ENCODE measurements around the gene MARCHF9.

MARCHF9 gene

GRCh38 chr12:57753756-57754337, 1.1 kb upstream of the MARCHF9 start:
- DNase-seq (ENCODE audit: low read depth in 2 of 2) = no peak

GRCh38 chr12:57755194-57755453, 221 bp downstream of the MARCHF9 start:
- no peak for DNase-seq (ENCODE audit: low read depth in 2 of 2)

DNA sequence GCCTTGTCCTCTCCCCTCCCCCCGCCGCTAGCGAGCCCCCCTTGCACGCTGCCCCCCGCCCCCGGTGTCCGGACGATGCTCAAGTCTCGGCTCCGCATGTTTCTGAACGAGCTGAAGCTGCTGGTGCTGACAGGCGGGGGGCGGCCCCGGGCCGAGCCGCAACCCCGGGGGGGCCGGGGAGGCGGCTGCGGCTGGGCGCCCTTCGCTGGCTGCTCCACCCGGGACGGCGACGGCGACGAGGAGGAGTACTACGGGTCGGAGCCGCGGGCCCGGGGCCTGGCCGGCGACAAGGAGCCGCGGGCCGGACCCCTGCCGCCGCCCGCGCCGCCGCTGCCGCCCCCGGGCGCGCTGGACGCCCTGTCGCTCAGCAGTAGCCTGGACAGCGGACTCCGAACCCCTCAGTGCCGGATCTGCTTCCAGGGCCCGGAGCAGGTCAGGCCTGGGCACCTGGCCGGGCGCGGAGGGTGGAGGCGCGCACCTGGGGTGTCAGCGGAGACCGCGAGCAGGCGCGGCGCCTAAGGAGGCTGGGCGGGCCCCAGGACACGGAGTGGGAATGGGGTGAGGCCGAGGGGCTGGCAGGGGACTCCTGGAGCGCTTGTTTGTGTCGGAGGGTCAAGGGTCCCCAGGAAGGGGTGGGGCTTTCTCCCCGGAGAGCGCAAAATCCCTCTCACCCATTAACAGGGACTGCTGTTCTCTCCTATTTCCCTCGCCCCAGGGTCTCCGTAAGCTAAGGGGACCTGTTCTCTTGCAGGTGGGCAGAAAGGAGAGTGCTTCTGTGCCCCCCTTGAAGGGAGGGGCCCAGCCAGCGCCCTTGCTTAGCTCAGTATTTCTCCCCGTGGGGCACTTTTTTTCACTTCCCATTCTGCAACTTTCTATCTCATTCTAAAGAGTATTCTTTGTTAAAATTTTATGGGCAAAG, 810 bp downstream of the MARCHF9 start:
- DNase-seq (ENCODE audit: low read depth in 2 of 2) = no peak

GRCh38 chr12:57756406-57757341, 1.8 kb downstream of the MARCHF9 start:
- DNase-seq (ENCODE audit: low read depth in 2 of 2) = peak in 1 of 2 donors; percentile 65

DNA sequence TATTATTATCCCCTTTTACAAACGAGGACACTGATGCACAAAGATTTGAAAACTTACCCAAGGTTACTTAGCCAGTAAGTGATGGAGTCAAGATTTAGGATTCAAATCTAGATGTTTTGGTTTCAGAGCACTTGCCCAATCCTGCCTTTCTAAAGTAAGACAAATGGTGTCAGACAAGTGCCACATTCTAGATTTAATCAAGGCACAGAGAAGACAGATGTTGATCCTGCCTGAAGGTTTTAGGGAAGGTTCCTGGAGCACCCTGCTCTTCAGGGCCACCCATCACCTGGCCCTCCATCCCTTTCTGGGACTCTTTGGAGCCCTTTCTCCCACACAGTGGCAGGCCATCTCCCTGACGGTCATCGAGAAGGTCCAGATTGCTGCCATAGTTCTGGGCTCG, 2.9 kb downstream of the MARCHF9 start:
- DNase-seq (ENCODE audit: low read depth in 2 of 2) = no peak

GRCh38 chr12:57758552-57759359, 3.9 kb downstream of the MARCHF9 start:
- DNase-seq (ENCODE audit: low read depth in 2 of 2) = no peak

DNA sequence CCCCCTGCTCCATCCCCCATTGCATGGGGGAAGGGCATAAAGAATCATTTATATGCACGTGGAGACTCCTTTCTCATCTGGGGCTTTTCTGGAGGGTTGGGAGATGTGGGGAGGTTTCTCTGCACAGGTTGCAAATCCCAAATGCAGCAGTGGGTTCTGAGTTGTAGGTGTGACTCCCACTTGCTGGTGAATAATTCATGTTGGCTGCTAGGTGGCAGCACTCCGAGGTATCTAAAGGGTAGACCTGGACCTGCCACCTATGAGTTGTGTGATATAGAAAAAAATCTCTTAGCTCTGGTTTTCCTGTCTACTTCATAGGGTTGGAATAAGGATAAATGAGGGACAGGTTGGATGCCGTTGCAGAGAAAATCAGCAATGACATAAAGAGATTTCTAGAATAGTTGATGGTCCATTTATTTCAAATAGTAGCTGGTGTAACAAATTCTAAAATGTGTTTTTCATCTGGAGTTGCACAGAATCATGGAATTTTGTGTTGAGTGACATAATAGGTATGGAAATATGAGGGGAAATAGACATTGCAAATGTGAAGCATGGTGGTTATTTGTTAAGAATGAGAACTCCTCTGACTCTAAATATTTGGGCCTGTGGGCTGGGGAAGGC, 4.6 kb downstream of the MARCHF9 start:
- DNase-seq (ENCODE audit: low read depth in 2 of 2) = no peak

GRCh38 chr12:57760347-57760982, 5.6 kb downstream of the MARCHF9 start:
- no peak for DNase-seq (ENCODE audit: low read depth in 2 of 2)

GRCh38 chr12:57761391-57761998, 6.6 kb downstream of the MARCHF9 start:
- no peak for DNase-seq (ENCODE audit: low read depth in 2 of 2)

GRCh38 chr12:57762463-57762862, 7.6 kb downstream of the MARCHF9 start:
- no peak for DNase-seq (ENCODE audit: low read depth in 2 of 2)

DNA sequence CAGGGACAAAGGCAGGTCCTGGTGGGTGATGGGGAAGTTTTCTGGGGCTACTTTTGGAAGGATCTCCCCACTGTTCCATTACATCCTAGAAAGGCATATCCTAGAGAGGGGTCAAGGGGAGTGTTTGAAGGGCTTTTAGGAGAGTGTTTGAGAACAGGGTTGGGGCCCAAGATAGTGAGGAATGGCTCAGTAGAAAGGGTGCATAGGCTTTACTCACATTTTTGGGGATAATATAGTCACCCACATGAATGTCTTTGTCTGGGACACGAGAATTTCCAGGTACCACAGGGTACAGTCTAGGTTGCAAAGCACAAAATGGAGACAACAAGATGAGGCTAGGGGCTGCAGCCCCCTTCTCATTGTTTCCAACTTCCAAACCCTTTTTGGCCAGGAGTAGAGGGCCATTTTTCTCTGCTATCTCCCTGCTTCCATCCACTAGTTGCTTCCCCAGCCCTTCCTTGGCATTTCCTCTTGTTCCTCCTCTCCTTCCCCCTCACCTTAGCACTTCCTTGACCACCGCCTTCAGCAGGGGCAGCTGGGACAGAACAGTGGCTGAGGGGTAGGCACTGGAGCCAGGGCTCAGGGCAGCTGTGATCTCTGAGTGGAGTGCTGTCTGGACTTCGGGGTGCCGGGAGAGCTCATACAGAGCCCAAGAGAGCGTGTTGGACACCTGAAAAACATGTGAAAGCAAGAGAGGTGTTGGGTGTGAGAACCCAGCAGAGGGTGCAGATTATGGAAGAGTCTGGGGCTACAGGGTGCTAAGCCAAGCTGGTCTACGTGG, 9.2 kb downstream of the MARCHF9 start:
- DNase-seq (ENCODE audit: low read depth in 2 of 2) = no peak

DNA sequence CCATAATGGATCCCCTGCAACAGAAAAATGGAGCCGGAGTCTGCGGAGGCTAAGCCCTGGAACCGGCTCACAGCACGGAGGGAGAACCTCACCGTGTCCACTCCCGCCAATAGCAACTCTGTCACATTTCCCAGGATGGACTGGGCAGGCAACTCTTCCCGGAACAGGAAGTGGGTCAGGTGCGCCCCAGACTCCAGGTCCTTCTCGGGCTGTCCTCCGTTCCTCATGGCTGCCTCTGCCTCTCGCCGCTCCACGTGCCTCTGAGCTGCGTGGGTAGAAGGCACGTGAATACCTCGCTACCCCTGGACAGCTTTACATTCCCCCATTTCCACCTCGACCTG, 9.7 kb downstream of the MARCHF9 start:
- DNase-seq (ENCODE audit: low read depth in 2 of 2) = no peak

- DNase-seq (ENCODE audit: low read depth in 2 of 2) = no peak
These were observed 10.2 kb downstream of the MARCHF9 start for GRCh38 chr12:57765003-57765697.

- DNase-seq (ENCODE audit: low read depth in 2 of 2) = no peak
These were observed 11.0 kb downstream of the MARCHF9 start for GRCh38 chr12:57765698-57766463.

DNA sequence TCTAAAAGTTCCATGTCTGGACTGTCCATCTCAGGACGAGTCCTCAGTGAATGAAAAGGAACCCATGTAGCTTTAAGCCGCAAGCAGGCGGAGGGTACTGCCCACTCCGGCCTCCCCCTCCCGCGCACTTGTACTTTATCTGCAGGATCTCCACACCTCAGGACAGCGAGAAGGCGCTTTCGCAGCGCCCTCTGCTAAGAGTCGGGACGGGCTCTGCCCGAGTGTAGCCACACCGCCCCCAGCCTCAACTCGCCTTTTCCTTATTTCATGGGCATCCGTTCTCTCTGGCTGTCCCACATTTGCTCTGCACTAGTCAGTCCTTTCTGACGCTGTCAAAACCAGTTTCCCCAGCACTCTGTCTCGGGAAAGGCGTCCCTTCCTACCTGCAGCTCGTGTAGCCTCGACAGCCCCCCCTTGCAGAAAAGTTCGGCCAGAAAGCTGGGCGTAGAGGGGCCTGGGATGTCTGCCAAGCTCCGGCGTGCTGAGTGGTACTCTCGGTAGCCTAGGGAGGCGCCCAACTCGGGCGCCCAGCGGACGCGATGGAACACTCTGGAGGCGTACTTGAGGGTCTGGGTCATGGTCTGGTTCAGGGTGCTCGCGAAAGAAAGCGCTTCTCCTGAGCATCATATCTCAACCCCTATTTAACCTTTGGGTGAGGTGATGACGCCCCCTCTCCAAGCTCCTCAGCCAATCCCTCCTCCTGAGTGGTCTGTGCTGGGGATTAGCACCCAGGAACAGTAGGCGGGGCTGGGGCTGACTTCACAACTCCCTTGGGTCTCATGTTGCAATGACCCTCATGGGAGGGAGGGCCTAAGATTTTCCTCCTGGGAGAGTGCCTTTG, 11.8 kb downstream of the MARCHF9 start, which contains the start of gene CYP27B1:
Gene CYP27B1, minus strand, starts transcription at position 615 of the 841 bp plus-strand sequence. Its CDS starts 37 bp downstream, at position 578.
- DNase-seq (ENCODE audit: low read depth in 2 of 2) = no peak

DNA sequence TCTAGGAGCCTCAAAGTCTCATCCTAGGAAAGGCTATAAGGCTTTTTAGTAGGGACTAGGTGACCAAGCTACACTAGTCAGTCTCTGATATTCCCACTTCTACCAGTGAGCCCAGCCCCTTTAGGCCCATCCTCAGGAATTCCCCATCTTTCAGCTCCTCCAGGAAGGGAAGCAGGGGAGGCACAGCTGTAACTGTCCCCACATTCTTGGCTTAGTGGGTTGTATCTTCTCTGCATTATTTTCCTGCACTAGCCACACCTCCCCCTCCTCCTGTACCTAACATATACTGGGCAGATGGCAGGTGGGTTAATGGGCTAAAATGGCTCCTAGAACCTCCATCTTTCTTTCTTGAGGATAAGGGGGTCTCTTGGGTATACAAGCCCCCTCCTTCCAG, 12.4 kb downstream of the MARCHF9 start:
- no peak for DNase-seq (ENCODE audit: low read depth in 2 of 2)

DNA sequence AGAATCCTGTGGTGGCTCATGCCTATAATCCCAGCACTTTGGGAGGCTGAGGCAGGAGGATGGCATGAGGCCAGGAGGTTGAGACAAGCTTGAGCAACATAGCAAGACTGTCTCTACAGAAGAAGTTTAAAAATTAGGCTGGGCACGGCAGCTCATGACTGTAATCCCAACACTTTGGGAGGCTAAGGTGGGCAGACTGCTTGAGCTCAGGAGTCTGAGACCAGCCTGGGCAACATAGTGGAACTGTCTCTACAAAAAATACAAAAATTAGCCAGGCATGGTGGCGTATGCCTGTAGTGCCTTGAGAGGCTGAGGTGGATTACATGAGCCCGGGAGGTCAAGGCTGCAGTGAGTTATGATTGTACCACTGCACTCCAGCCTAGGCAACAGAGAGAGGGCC, 13.0 kb downstream of the MARCHF9 start:
- DNase-seq (ENCODE audit: low read depth in 2 of 2) = no peak
